Measurements from ENCODE around the gene RBM39. TPM values are rescaled to one million over a fixed set of nuclear protein-coding genes. Genes with fewer than 3 reads are reported as not detected.
A peak's percentile ranks its signal among the peaks of the same experiment; 100 is the strongest.

The RBM39 gene
- total and polyA plus RNA-seq, 2 of the 13 experiments (the other 11 are each of a cell fraction or from before 2014, with no cell fraction given) = 788 to 920 TPM

- TF ChIP-seq CENPX (CRISPR knock-in tag; IDR thresholded peaks at IDR 0.05) (no peak), THAP7 (CRISPR knock-in tag; IDR thresholded peaks at IDR 0.05) (no peak), HIVEP1 (CRISPR knock-in tag; IDR thresholded peaks at IDR 0.05) (no peak), ZBTB33 (CRISPR knock-in tag; IDR thresholded peaks at IDR 0.05) (no peak), SRSF4 (IDR thresholded peaks at IDR 0.05; ENCODE audit: low read depth, low read length, poor library complexity, severe bottlenecking) (no peak), KMT2B (CRISPR knock-in tag; IDR thresholded peaks at IDR 0.05) (no peak), ZNF124 (CRISPR knock-in tag; IDR thresholded peaks at IDR 0.05) (no peak), REXO4 (CRISPR knock-in tag; IDR thresholded peaks at IDR 0.05; ENCODE audit: borderline replicate concordance) (no peak), ZNF800 (CRISPR knock-in tag; IDR thresholded peaks at IDR 0.05) (no peak), SAFB2 (CRISPR knock-in tag; IDR thresholded peaks at IDR 0.05; ENCODE audit: borderline replicate concordance, low read depth) (peak; percentile 52; the same call in 1 of the 2 replicates), ATF7-NPFF (CRISPR knock-in tag; IDR thresholded peaks at IDR 0.05; ENCODE audit: low read depth) (no peak), ZFP41 (CRISPR knock-in tag; IDR thresholded peaks at IDR 0.05; ENCODE audit: borderline replicate concordance) (no peak), YY1 (IDR thresholded peaks at IDR 0.05; ENCODE audit: insufficient read depth, insufficient replicate concordance, low read depth, low read length) (no peak), MATR3 (CRISPR knock-in tag; IDR thresholded peaks at IDR 0.05) (no peak), EED (CRISPR knock-in tag; IDR thresholded peaks at IDR 0.05) (no peak), KAT8 (CRISPR knock-in tag; IDR thresholded peaks at IDR 0.05) (no peak), HMG20A (CRISPR knock-in tag; IDR thresholded peaks at IDR 0.05; ENCODE audit: borderline replicate concordance) (no peak), ZNF788 (CRISPR knock-in tag; IDR thresholded peaks at IDR 0.05; ENCODE audit: borderline replicate concordance) (no peak), IRF2 (CRISPR knock-in tag; IDR thresholded peaks at IDR 0.05) (no peak), ZNF430 (CRISPR knock-in tag; IDR thresholded peaks at IDR 0.05) (no peak), ISX (CRISPR knock-in tag; conservative IDR thresholded peaks at IDR 0.05) (no peak), ZFYVE20 (CRISPR knock-in tag; IDR thresholded peaks at IDR 0.05; ENCODE audit: borderline replicate concordance, low read depth) (no peak), ATF2 (CRISPR knock-in tag; IDR thresholded peaks at IDR 0.05) (no peak), NFIC (IDR thresholded peaks at IDR 0.05; ENCODE audit: low read length) (no peak), PITX1 (CRISPR knock-in tag; IDR thresholded peaks at IDR 0.05) (no peak), ZNF891 (CRISPR knock-in tag; IDR thresholded peaks at IDR 0.05) (peak; percentile 19; the same call in 1 of the 2 replicates)
Measured at GRCh38 chr20:35767683-35768481, 25.8 kb upstream of the RBM39 start (continued).
